HG03460 (cell line): ENCODE results near the gene LIN9.
A peak's percentile ranks its signal among the peaks of the same experiment; 100 is the strongest.
"Not testable (repeated sequence)": the region's sequence is repeated elsewhere in the genome, so short reads cannot be mapped to it uniquely, and the experiment has no call there.

Experiments
- ATAC-seq: cut with Tn5 transposase; IDR thresholded peaks from one replicate; pipeline ENCODE4 v1.9.1; 2021; ENCODE audit not compliant: unreplicated experiment

Gene LIN9

DNA sequence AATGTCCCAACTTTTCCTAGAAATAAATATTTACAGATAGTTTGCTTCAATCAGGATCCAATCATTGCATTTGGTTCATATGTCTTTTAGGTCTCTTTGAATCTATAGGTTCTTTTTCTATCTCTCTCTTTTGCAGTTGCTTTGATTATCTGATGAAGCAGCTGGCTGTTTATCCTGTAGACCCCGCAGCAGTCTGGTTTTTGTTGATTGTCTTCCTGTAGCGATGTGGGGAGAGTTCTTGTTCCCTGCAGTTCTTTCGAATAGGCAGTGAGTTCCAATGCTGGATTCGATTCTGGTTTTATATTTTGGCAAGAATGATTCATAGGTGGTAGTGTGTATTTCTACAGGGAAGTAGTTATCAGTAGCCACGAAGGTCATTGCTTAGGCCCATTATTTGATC, 92.9 kb downstream of the LIN9 start:
- no peak for ATAC-seq

DNA sequence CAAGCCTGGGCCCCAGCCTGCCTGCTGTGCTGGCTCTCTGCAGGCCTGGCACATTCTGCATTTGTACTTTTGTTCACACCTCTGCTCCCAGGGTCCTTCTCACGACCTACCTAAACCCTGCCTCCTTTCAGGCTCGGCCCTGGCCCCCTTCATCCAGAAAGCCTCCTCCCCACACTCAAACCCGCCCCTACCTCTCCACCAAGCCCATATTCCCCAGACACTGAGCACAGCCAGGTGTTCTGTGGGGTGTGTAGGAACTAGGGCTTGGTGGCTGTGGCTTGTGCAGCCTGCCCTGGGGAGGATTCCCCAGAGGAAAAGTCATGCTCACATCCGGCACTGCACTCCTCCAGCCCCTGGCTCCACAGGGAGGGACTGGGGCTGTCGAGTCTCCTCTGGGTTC, 93.7 kb downstream of the LIN9 start:
- no peak for ATAC-seq

DNA sequence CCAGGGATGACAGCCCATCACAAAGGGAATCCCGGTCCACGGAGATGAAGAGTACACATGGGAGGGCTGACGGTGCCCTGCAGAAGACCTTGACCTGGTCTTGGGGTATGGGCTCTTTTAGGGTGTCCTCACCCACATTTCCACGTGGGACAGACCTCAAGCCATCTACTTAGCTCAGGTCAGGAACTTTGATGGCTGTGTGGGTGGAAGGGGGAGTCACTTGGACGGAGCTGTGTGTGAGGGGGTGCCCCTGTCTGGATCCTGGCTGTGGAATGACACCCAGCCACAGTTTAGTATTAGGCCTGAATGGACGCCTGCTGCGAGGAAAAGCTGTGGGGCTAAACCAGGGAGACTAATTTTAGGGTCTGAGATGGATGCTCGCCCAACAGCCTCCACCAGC, 96.4 kb downstream of the LIN9 start:
- no peak for ATAC-seq

DNA sequence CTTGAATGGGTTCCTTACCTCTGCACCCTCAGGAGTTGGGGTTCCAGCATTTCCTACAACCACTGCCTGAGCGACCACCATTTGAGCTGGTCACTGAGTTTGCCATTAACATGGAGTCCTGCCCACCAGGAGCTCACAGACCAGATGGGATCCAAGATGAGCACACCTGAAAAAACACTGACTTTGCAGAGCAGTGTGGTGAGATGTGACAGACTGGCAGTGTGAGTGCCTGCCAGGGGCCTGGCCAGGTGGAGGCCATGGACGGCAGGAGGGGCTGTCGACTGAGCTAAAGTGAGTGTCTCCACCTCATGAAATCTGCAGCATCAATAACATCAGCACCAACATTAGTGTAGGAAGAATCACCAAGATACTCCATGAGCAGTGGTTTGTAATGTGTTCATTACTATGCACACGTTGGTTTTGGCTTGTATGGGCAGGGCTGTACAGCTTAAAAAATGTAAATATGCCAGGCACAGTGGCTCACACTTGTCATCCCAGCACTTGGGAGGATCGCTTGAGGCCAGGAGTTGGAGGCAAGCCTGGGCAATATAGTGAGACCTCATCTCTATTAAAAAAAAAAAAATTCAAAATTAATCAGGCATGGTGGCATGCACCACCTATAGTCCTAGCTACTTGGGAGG, 97.7 kb downstream of the LIN9 start:
- ATAC-seq = no peak

DNA sequence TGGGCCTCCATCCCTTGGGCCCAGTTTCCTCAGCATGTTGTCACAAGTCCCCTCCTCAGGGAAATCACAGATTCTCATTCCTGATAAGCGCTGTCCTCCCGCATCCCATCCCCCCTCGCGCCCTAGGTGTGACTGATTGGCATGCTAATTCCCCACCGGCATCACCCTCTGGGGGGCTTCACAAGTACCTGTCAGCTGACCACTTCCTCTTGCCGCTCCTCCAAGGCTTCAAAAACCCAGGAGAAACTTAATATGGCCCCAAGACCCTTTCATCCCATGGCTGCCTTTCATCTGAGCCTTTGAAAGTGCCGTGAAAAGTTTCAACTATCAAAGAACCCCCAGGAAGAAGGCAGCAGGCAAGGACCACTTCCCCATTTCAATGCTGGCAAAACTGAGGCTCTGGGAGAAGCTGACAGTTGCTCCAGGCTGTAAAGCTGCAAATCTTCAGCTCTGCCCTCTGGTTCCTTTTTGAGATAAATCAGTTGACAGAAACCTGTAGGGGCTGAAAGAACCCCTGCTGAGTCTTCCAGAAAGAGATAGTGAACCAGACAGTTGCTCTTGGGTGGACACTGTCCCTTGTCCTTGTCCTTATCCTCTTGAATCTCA, 98.3 kb downstream of the LIN9 start:
- ATAC-seq = no peak

DNA sequence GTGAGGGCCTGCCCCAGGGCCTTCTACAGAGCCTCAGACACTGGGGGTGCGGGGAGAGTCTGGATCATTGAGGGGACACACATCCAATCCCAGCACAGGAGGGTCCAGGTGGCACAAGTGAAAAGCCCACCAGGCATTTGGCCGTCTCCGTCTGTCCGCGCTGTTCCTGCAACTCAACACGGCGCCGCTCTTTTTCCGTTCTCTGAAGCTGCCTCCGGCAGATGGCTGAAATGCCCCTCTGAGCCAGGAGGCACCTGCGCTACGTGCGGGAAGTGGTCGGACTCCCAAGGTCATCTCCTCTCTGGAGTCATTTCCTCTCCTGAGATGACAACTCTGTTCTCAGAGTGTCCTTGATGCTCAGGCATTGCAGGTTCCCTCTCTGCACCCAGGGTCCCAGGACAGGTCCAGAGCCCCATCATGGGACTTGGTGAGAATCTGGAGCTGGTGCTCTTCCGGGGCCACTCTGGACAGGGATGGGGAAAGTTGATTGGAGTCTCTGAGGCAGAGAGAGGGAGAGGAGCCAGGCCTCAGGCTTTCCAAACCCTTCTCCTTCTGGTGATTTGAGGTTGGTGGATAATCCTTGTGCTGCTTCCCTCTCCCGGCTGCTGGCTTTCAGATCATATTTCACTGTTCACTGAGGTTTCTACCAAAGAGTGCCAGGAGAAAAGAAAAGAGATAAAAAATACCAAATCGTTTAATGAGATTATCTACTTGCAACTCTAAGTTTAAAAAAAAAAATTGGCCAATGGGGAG, 99.5 kb downstream of the LIN9 start:
- no peak for ATAC-seq

DNA sequence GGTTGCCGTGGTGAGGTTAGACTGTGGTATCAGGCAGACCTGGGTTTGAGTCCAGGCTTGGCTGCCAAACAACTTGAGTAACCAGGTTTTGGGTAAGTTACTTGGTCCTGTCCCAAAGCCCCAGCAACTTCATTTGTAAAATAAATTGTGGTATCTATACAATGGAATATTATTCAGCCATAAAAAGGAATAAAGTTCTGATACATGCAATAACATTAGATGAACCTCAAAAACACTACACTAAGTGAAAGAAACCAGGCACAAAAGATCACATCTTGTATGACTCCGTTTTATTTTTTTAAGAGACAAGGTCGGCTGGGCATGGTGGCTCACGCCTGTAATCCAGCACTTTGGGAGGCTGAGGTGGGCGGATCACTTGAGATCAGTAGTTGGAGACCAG, 101.9 kb downstream of the LIN9 start:
- ATAC-seq = no peak

DNA sequence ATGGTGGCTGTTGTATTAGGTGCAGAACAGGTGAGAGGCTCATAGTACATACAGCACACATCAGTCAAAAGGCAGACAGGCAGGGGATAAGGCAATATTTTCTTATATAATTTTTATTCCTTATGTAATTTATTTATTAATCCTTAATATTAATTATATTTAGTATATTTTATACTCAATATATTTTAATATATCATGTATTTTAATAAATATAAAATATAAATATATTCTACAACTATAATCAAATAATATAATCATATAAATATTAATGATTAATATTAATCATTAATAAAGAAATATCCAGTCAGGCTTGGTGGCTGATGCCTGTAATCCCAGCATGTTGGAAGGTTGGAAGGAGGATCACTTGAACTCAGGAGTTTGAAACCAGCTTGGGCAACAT, 104.8 kb downstream of the LIN9 start:
- no peak for ATAC-seq

DNA sequence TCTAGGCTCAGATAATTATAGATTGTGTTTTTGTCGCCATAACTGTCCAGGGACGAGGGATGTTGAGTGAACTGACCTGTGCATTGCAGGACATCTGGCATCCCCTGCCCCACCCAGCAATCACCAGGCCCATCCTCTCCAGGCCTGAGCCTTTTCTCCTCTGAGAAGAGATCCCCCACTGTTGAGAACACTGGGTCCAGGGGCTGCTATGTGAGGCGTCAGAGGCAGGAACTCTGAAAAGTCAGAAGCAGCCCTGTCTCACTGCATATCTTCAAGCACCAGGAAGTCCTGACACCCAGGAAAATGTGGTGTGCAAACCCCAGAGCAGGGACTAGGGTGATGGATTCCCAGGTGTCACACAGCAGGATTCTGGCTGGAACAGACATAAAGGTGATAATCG, 105.3 kb downstream of the LIN9 start:
- no peak for ATAC-seq

DNA sequence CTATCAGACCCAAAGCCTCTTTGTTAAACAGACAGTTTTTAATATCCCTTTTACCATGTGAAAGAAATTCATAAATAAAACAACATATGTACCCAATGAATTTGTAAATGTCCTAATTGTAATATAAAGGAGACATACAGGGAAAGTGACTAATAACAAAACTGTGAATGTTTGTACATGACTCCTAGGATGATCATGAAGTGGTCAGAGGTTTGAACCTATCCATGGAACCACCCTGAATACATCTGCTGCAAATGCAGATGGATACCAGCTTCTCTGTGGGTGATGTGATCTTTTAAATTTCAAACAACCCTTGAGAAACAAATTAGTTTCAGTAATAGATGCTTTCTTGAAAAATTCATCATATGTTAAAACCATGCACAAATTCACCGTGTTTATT, 105.7 kb downstream of the LIN9 start:
- no peak for ATAC-seq

DNA sequence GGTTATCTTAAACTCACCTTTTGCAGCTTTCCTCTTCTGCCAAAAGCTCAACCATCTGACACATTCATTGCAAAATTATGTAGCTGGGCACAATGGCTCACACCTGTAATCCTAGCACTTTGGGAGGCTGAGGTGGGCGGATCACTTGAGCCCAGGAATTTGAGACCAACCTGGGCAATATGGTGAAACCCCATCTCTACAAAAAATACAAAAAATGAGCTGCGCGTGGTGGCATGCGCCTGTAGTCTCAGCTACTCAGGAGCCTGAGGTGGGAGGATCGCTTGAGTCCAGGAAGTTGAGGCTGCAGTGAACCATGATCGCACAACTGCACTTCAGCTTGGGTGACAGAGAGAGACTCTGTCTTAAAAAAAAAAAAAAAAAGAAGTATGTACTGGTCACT, 106.3 kb downstream of the LIN9 start:
- ATAC-seq = not testable (repeated sequence)

DNA sequence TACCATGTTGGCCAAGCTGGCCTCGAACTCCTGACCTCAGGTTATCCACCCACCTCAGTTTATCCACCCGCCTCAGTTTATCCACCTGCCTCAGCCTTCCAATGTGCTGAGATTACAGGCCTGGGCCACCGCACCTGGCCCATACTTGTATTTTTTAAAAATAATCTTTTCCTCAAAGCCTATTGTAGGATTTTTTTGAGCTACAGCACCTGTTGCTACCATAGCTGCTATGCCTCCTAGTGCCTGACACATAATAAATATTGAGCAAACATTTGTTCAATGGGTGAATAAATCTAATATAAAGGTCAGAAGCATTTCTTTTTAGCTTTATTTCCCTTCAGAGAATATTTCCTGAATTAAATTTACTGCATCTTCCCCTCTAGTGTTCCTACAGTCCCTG, 106.7 kb downstream of the LIN9 start:
- no peak for ATAC-seq

DNA sequence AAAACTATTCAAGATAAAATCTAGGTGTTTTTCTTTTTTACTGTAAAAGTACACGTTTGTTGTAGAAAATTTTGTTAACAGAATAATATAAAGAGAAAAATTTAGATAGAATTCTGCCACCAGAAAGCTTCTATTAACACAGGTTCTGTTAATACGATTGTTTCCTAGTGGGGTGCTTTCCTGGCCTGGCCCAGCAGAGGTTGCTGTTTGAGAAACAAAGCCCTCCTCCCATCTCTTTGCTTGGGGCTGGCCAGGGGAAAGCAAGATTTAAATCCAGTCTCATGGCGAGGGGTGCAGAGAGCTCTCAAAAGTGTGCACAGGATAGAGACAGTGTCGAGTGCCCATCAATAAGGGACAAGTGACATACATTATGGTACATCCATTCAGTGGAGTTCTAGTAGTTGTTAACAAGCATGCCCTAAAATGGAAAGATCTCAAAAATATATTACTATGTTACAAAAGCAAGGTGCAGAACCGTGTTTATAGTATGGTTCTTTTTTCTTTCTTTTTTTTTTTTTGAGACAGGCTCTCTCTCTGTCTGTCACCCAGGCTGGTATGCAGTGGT, 107.9 kb downstream of the LIN9 start:
- no peak for ATAC-seq

DNA sequence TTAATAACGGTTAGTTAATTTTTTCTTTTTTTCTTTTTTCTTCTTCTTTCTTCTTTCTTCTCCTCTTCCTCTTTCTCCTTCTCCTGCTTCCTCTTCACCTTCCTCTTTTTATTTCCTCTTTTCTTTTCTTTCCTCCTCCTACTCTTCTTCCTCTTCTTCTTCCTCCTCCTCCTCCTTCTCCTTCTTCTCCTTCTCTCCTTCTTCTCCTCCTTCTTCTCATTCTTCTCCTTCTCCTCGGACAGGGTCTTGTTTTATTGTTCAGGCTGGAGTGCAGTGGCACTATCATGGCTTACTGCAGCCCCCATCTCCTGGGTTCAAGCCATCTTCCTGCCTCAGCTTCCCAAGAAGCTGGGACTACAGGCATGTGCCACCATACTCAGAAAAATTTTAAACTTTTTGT, 109.0 kb downstream of the LIN9 start:
- ATAC-seq = no peak

DNA sequence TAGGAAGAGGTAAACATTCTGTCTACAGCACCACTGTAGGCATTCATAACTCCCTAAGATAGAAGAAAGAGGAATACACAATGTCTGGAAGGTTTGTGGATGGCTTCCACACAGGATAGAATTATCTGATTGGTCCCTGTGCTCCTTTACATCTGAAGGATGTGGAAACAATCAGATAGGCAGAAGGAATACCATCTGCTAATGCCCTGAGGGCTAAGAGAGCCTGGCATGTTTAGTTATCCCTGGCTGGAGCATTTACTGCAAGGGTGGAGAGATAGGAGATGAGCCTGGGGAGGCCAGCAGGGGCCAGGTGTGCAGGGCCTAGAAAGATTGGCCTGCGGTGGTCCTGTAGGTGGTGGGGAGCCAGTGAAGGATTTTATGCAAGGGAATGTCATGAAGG, 113.8 kb downstream of the LIN9 start:
- no peak for ATAC-seq

DNA sequence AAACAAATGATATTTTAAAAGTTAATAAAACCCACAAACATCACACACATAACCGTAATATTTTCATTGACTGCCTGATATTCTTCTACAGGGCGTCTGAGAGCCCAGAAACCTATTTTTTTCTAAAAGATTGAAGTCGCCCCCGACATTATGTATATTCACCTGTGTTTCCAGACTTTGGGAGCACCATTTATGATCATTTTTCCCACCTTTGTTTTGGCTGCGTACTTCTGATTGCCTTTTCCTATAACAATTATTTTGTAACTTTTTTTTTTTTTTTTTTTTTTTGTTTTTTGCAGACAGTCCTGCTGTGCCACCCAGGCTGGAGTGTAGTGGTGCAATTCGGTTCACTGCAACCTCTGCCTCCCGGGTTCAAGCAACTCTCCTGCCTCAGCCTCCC, 121.6 kb downstream of the LIN9 start:
- ATAC-seq = no peak

DNA sequence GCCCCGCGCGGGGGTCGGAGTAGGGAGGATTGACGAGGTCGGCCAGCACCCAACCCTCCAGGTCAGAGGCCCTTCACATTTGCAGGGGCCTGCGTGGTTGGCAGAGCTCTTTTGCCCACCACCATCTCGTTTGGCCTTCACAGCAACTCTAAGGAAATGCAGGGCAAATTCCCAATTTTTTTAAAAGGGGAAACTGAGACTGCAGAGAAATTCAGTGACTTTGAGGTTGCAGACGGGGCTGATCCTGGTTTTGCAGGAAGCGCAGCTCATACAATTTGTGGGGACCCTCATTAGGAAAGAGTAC, 122.0 kb downstream of the LIN9 start:
- ATAC-seq = no peak

DNA sequence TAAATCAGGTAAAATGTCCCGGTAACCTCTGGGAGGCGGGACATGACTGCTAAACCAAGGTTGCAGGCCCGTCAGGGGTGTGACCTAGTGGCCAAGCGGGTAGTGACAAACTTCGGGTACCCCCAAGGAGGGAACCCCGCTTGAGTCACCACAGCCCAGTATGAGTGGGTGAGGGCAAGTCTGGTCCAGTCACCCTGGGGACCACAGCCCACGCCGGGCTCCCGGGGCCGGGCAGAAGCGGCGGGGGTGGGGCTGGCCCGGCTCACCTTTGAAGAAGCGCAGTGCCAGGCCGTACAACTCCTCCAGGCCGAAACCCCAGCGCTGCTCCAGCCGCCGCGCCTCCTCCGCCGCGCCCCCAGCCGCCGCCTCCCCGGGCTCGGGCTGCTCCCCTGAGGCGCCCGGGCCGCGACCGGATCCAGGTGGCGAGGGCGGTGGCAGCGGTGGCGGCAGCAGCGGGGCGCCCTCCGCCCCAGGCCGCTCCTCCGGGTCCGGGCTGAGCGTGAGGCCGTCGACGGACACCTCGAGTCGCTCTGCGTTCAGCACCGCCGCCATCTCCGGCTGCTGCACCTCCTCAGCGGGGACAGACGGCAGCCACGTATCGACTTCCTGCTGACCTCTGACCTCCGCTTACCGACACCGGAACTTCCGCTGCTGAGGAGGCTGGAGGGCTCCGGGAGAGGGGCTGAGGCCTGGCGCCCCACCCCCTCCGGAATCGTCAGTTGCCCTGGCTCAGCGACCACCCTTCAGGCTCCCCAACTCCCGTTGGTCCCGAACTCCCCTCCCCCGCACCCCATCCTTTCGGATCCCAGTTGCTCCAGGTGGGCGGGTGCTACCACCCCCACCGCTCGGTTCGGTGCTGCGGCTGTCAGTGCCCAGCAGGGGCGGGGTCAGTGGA, 122.6 kb downstream of the LIN9 start, which contains the start of gene ACBD3:
ACBD3 (minus strand) TSS at position 618 of the 895 bp plus-strand sequence; CDS start at position 552, 66 bp downstream.
- peak; percentile 94 for ATAC-seq

DNA sequence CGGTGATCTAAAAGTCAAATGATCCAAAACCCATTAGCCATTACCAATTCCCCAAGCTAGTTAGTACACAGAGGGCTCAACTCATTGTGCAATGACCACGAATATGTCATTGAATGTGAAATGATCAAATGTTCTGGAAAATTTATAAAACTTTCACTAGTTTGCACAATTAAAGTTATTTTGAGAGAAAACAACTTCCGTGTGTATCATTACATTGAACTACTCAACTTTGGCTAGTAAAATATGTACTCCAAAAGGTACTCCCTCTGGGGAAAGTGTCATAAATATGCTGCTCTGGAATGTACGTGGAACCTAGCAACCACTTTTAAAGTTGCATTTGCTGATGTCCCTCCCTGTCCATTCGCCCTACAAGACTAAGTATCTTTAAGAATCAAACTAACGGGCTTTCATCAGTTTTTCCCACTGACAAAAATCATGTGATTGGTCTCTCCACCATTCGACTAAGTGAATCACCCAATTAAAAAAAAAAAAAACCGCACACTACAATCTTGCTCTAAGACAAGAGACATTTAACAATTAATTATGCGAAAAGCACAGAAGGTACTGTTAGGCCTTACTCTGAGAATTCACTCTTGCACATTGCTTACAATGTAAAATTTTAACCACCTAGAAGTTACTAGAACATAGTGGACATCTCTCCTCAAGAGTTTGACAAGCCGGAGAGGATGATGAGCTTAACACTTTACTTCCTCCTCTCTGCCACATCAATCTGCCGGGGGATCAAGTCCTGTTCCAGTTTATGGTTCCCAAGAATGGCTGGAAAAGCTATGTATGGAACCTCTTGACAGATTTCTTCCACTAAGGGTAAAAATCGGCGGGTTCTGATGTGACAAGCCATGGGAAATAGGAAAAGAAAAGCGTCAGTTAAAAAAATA, 123.6 kb downstream of the LIN9 start:
- ATAC-seq = no peak

DNA sequence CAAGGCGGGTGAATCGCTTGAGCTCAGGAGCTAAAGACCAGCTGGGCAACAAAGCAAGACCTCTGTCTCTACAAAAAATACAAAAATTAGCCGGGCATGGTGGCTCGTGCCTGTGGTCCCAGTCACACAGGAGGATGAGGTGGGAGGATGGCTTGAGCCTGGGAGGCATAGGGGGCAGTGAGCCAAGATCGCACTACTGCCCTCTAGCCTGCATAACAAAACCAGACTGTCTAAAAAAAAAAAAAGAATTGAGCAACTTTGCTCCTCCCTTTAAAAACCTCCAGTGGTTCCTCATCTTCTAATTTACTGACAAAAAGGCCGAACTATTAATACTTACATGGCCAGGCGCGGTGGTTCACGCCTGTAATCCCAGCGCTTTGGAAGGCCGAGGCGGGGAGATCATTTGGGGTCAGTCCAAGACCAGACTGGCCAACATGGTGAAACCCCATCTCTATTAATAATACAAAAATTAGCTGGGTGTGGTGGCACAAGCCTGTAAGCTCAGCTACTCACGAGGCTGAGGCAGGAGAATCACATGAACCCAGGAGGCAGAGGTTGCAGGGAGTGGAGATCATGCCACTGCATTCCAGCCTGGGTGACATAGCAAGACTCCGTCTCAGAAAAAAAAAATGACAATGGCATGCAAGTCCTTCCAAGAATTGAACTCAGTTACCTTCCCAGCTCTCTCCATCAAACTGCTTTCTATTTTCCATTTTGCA, 126.8 kb downstream of the LIN9 start:
- ATAC-seq = no peak
